ENCODE data around the gene CAMSAP1.

Gene CAMSAP1

DNA sequence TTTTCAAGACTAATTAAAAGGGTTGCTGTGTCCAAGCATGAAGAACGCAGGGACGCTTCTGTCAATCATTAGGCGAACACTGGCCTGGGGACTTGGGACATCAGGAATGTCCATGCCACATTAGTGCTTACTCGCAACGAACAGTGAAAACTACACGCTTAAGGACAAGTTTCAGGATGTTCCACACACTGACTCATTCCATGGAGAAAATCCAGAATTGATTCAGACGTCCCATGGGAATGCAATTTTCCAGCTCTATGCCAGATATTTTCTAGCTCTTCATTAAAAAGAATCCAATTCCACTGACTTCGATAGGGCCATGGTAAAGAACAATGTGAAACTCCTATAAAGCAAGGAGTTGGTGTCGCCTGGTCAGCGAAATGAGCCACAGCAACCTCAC, 98.2 kb downstream of the CAMSAP1 start:
- DNase-seq, result no peak

- no peak for DNase-seq
Observed at GRCh38 chr9:135805422-135806022, 101.8 kb downstream of the CAMSAP1 start.

GRCh38 chr9:135804581-135805421, 102.5 kb downstream of the CAMSAP1 start:
- no peak for DNase-seq

- DNase-seq, result no peak
Observed at GRCh38 chr9:135803441-135803840, 103.9 kb downstream of the CAMSAP1 start.

GRCh38 chr9:135802876-135803419, 104.4 kb downstream of the CAMSAP1 start:
- no peak for DNase-seq

DNA sequence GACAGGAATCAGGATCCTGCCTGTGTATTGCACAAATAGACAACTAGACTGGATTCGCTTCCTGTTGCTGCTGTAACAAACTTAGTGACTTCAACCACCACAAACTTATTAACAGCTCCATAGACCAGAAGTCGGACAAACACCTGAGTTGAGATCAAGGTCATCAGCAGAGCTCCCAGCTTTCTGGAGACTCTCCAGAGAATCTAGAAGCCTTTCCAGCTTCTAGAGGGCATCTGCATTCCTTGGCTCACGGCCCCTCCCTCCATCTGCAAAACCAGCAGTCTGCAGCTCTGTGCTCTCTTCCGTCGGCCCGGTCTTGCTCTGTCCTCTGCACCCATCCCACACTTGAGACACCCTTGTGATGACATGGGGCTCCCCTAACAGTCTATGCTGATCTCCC, 106.3 kb downstream of the CAMSAP1 start:
- DNase-seq, result no peak

- DNase-seq, result no peak
Observed at GRCh38 chr9:135799261-135799660, 108.1 kb downstream of the CAMSAP1 start.

DNA sequence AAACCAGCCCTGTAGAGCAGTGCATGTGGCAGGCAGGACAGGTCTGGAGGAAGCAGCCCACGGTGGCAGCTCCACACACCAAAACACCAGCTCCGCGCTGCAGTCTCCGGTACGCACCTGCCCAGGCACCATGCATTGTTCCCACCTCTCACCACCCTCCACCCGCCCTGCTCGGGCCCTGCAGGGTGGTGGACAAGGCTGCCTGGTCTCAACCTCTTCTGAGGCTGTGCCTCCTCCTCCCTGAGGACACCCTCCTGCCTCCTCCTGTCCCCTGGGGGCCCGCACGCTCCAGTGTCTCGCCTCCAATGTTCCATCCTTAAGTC, 109.1 kb downstream of the CAMSAP1 start:
- DNase-seq, result no peak

DNA sequence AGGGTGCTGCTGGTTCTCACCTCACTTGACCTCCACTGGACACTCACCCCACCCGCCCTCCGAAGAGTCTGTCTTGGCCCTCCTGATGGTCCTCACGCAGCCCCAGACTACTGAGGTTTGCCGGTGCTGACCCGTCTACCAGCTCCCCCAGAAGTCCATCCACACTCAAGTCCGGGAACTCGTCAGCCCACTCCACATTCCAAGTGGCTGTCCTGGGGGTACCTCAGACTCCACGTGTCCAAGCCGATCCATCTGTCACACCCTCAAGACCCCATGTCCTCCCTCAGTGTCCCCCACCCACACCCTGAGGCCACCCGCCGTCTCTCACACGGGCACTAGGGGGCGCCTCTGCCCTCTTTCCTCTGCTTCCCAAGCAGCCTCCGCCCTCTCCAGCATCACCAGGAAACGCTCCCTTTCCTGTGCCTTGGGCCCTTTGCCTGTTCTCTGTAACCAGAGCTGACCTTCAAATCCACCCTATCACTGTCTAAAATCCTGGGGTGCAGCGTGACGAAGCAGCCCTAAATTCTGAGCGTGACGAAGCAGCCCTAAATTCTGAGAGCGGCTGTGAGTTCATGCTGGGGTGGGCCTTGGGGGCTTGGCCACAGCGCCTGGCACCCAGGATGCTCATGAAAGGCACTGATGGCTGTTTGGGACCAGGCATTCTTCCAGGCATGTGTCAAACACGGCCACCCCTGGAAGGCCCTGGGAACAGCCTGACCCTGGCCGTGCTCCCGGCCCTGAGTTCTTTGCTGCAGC, 109.7 kb downstream of the CAMSAP1 start:
- peak; percentile 35 for DNase-seq

DNA sequence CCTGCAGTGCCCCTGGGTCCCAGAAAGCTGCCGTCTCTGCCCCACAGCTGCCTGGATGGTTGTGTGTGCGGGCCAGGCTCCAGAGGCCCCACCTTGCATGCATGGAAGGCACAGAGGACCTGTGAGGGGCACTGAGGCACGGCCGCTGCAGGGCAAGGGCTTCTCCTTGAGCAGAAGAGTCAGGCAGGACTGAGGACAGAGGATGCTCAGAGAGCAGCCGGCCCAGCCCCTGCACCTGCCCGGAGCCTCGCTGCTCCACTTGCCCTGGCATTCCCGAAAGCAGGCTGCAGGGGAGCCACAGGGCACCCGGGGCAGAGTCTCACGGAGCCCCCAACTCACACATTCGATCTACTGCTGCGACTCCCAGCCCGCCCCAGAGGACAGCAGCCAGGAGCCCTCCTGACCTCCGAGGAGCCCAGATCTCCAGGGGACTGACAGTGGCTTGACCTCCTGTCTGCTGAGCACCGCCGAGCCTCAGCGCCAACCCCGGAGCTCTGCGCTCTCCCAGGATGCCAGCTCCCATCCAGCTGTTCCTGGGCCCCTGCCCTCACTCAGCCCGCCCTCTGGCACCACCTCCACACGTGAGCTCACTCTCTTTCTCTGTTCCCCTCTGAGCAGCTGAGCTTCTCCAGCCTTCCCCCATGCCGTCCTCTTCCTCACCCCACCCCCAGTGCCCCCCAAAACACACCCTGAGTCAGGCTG, 110.4 kb downstream of the CAMSAP1 start:
- no peak for DNase-seq

- no peak for DNase-seq
Observed at GRCh38 chr9:135795391-135795790, 112.0 kb downstream of the CAMSAP1 start.

GRCh38 chr9:135794361-135794885, 112.9 kb downstream of the CAMSAP1 start:
- DNase-seq, result no peak

- DNase-seq, result no peak
Observed at GRCh38 chr9:135794057-135794335, 113.3 kb downstream of the CAMSAP1 start.

DNA sequence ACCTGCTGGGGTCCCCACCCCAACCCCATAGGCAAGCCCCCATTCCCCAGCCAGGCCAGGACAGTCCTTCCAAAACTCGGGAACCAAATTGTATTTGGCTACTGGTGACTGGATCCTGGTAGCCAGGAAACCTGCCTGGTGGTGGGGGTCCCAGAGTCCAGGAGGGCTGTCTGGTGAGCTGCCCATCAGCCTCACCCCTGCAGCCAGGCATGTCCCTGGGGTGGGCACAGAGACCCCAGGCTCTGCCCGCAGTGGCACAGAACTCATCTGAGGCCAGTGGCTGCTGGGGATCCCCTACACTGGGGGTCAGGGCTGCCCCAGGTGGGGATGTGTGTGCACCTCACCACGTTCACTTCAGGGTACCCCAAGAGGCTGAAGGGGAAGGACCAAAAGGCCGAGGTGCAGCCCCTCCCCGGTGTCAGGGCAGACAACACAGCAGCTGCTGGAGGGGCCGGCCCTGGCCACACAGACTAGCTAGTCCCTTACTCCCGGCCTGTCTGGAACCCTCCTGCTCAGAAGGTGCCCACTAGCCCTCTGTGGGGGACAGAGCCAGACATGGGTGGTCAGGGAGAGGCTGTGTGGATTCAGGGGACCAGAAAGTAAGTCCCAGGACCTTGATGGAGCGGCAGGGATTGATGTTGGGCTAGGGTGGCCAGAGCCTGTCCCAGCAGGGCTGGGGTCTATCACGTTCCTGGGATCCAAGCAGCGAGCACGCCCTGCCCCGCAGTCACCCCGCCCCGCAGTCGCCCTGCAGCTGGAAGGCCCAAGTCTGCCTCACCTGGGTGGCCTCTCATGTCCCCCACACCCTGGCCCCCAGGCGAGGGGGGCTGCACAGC, 113.9 kb downstream of the CAMSAP1 start:
- no peak for DNase-seq

- no peak for DNase-seq
Observed at GRCh38 chr9:135792268-135793128, 114.8 kb downstream of the CAMSAP1 start.

DNA sequence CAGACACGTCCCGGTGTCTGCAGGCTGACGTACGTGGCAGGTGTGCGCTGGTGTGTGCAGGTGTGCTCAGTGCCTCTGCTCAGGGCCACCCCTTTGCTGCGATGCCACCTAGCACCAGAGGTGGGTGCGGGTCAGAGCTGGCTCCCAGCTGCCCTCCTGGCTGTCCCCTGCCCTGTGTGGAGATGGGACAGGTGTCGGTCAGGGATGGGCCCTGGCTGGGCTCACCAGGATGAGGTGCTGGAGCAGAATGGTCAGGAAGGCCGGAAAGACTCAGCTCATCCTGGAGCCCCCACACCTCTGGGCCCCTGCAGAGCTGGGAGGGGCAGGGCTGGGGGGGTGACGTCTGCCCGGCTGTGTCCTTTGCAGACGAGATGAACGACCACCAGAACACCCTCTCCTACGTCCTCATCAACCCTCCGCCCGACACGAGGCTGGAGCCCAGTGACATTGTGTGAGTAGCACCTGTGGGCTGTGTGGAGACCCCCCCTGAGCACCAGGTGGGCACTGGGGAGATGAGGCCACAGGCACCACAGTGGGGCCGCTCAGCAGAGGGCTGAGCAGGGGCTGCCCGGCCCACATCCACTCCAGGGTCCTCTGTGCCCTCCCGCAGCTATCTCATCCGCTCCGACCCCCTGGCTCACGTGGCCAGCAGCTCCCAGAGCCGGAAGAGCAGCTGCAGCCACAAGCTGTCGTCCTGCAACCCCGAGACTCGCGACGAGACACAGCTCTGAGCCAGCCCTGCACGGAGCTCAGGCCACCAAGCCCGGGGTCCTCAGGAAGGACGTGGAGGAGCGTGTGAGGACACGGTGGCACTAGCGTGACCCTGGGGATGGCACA, 115.7 kb downstream of the CAMSAP1 start:
- no peak for DNase-seq

- no peak for DNase-seq
Observed at GRCh38 chr9:135790850-135791249, 116.5 kb downstream of the CAMSAP1 start.

GRCh38 chr9:135790356-135790755, 117.0 kb downstream of the CAMSAP1 start:
- no peak for DNase-seq

- DNase-seq, result no peak
Observed at GRCh38 chr9:135789838-135790291, 117.5 kb downstream of the CAMSAP1 start.

Data from activated naive CD4-positive, alpha-beta T cell treated with Interleukin-2 at 50 U/mL for 16 hours (primary cell).